H9 (cell line): Measurements from ENCODE around the gene SOCS6. TPM values are rescaled to one million over a fixed set of nuclear protein-coding genes. Genes with fewer than 3 reads are reported as not detected.

Experiments used
- DNase-seq: peaks from one replicate; pipeline ENCODE4 v3.0.0-alpha.2; 2017
- H2AFZ ChIP-seq: one replicate; pipeline ENCODE4 v1.6.1; 2013; ENCODE audit warnings: mild to moderate bottlenecking, low read length, control low read depth, moderate library complexity
- H2AK5ac ChIP-seq: 2 replicates; pipeline ENCODE4 v1.6.1; 2013; ENCODE audit warnings: low read length, control low read depth, mixed read lengths; ENCODE audit not compliant: insufficient read length
- H2BK120ac ChIP-seq: one replicate; pipeline ENCODE4 v1.6.1; 2013; ENCODE audit warnings: low read depth, mild to moderate bottlenecking, low read length, control low read depth, inconsistent platforms; ENCODE audit not compliant: poor library complexity, severe bottlenecking
- H2BK12ac ChIP-seq: 2 replicates; pipeline ENCODE4 v1.6.1; 2013; ENCODE audit warnings: low read length, control low read depth, mixed read lengths, low read depth; ENCODE audit not compliant: insufficient read length
- H2BK15ac ChIP-seq: 2 replicates; pipeline ENCODE4 v1.6.1; 2013; ENCODE audit warnings: low read depth, low read length, control low read depth
- H2BK20ac ChIP-seq: one replicate; pipeline ENCODE4 v1.6.1; 2013; ENCODE audit warnings: low read depth, mild to moderate bottlenecking, low read length, control low read depth, inconsistent platforms; ENCODE audit not compliant: poor library complexity, severe bottlenecking
- H2BK5ac ChIP-seq: 2 replicates; pipeline ENCODE4 v1.6.1; 2013; ENCODE audit warnings: low read length, control low read depth, mixed read lengths; ENCODE audit not compliant: insufficient read length
- H3K14ac ChIP-seq: 2 replicates; pipeline ENCODE4 v1.6.1; 2013; ENCODE audit warnings: low read length, control low read depth; ENCODE audit not compliant: insufficient read depth
- H3K18ac ChIP-seq: 2 replicates; pipeline ENCODE4 v1.6.1; 2013; ENCODE audit warnings: low read depth, mild to moderate bottlenecking, mixed read lengths, low read length, control low read depth; ENCODE audit not compliant: insufficient read length
- H3K23ac ChIP-seq: 2 replicates; pipeline ENCODE4 v1.6.1; 2013; ENCODE audit warnings: low read length, control low read depth, mixed read lengths, low read depth; ENCODE audit not compliant: insufficient read length
- H3K23me2 ChIP-seq: 2 replicates; pipeline ENCODE4 v1.6.1; 2013; ENCODE audit warnings: low read depth, mild to moderate bottlenecking, mixed read lengths, low read length, control low read depth; ENCODE audit not compliant: insufficient read length, poor library complexity, severe bottlenecking
- H3K27ac ChIP-seq: 2 replicates; pipeline ENCODE4 v1.5.1; 2013; ENCODE audit warnings: low read length, control low read depth, mixed read lengths, low read depth; ENCODE audit not compliant: insufficient read length
- H3K27me3 ChIP-seq: 2 replicates; pipeline ENCODE4 v1.6.1; 2013; ENCODE audit warnings: low read length, control low read depth, inconsistent platforms; ENCODE audit not compliant: insufficient read depth
- H3K4ac ChIP-seq: 2 replicates; pipeline ENCODE4 v1.6.1; 2013; ENCODE audit warnings: low read depth, mild to moderate bottlenecking, control low read depth, inconsistent platforms, low read length, moderate library complexity
- H3K4me1 ChIP-seq: 2 replicates; pipeline ENCODE4 v1.6.1; 2013; ENCODE audit warnings: low read length, control low read depth, inconsistent platforms; ENCODE audit not compliant: insufficient read depth
- H3K4me2 ChIP-seq: 2 replicates; pipeline ENCODE4 v1.6.1; 2013; ENCODE audit warnings: low read length, control low read depth, mixed read lengths; ENCODE audit not compliant: insufficient read length, insufficient read depth
- H3K56ac ChIP-seq: 2 replicates; pipeline ENCODE4 v1.6.1; 2013; ENCODE audit warnings: low read depth, mild to moderate bottlenecking, mixed read lengths, low read length, control low read depth; ENCODE audit not compliant: insufficient read length
- H3K79me1 ChIP-seq: 2 replicates; pipeline ENCODE4 v1.6.1; 2013; ENCODE audit warnings: low read depth, mild to moderate bottlenecking, moderate library complexity, low read length, control low read depth, inconsistent platforms; ENCODE audit not compliant: insufficient read depth, poor library complexity, severe bottlenecking
- H3K79me2 ChIP-seq: 2 replicates; pipeline ENCODE4 v1.6.1; 2013; ENCODE audit warnings: low read length, control low read depth, inconsistent platforms; ENCODE audit not compliant: insufficient read depth
- H3K9ac ChIP-seq: 2 replicates; pipeline ENCODE4 v1.6.1; 2013; ENCODE audit warnings: low read length, control low read depth, mixed read lengths; ENCODE audit not compliant: insufficient read length; ENCODE audit errors: extremely low read depth
- H3K9me3 ChIP-seq: one replicate; pipeline ENCODE4 v1.6.1; 2013; ENCODE audit warnings: low read depth, low read length, inconsistent platforms; ENCODE audit not compliant: control insufficient read depth
- H3T11ph ChIP-seq: one replicate; pipeline ENCODE4 v1.6.1; 2013; ENCODE audit warnings: mild to moderate bottlenecking, low read length, control low read depth, inconsistent platforms
- H4K20me1 ChIP-seq: one replicate; pipeline ENCODE4 v1.6.1; 2013; ENCODE audit not compliant: control insufficient read depth, insufficient read length, insufficient read depth
- H4K5ac ChIP-seq: 2 replicates; pipeline ENCODE4 v1.6.1; 2013; ENCODE audit warnings: low read depth, mild to moderate bottlenecking, mixed read lengths, low read length, control low read depth; ENCODE audit not compliant: insufficient read length
- H4K8ac ChIP-seq: replicated peaks from 2 replicates; pipeline ENCODE4 v1.6.1; 2013; ENCODE audit warnings: low read length, control low read depth, mixed read lengths, low read depth; ENCODE audit not compliant: insufficient read length
- H4K91ac ChIP-seq: 2 replicates; pipeline ENCODE4 v1.6.1; 2013; ENCODE audit warnings: low read depth, mild to moderate bottlenecking, moderate library complexity, mixed read lengths, low read length, control low read depth; ENCODE audit not compliant: insufficient read length
- H3K27ac Mint-ChIP-seq, 3 experiments: 2 replicates in 2 of 3; 3 replicates in 1 of 3; pipeline ENCODE4 v1.8.0; 2020 to 2021; ENCODE audit warnings: mixed read lengths in 3 of 3, mild to moderate bottlenecking in 1 of 3, moderate library complexity in 1 of 3
- H3K27me3 Mint-ChIP-seq: 2 replicates; pipeline ENCODE4 v1.8.0; 2021; ENCODE audit warnings: low read depth, mild to moderate bottlenecking, moderate library complexity, mixed read lengths
- H3K36me3 Mint-ChIP-seq, 3 experiments: 2 replicates in 2 of 3; 3 replicates in 1 of 3; pipeline ENCODE4 v1.8.0; 2020 to 2021; ENCODE audit warnings: low read depth in 3 of 3, mixed read lengths in 3 of 3; ENCODE audit not compliant: insufficient read depth in 1 of 3
- H3K4me1 Mint-ChIP-seq, 2 experiments: 2 replicates each; pipeline ENCODE4 v1.8.0; 2020; ENCODE audit warnings: mixed read lengths in 2 of 2
- H3K4me3 Mint-ChIP-seq, 2 experiments: 2 replicates in 1 of 2; 3 replicates in 1 of 2; pipeline ENCODE4 v1.8.0; 2020 to 2021; ENCODE audit warnings: mild to moderate bottlenecking in 2 of 2, mixed read lengths in 2 of 2, moderate library complexity in 1 of 2
- H3K9me3 Mint-ChIP-seq, 2 experiments: 2 replicates in 1 of 2; 3 replicates in 1 of 2; pipeline ENCODE4 v1.8.0; 2020; ENCODE audit warnings: mild to moderate bottlenecking in 2 of 2, mixed read lengths in 2 of 2, moderate library complexity in 1 of 2
- CTCF ChIP-seq: fragments of 200-600 bp; sonication (generic); conservative IDR thresholded peaks from 3 replicates; pipeline ENCODE4 v1.8.0; 2021; ENCODE audit warnings: antibody characterized with exemption, mild to moderate bottlenecking
- WGBS: extraction: QIAGEN DNeasy Blood & Tissue Kit; methylation state at CpG from one replicate; pipeline ENCODE4 v1.1.7; 2013; ENCODE audit warnings: missing lambda C conversion rate, low lambda C conversion rate, mixed read lengths; ENCODE audit not compliant: insufficient read length; ENCODE audit errors: extremely low coverage; 5-methylcytosine and 5-hydroxymethylcytosine counted together
- total RNA-seq: library from RNA; stranded (reverse); gene quantifications from 2 replicates; pipeline ENCODE4 v1.2.1, GENCODE V29; 2021

The SOCS6 gene
- total RNA-seq, 1 experiment from 2014 or later = 24.5 TPM

GRCh38 chr18:70246061-70246466, 42.8 kb upstream of the SOCS6 start:
- no peak for DNase-seq
- H3K36me3 Mint-ChIP-seq = no peaks in the 10 kb centered on the region; a peak in 1 of 7 replicates
- H3K4me1 Mint-ChIP-seq = no peaks in the 10 kb centered on the region
- H2AK5ac ChIP-seq = no peak overlapping the region
- H3K9ac ChIP-seq = no peak overlapping the region
- no peak for TF ChIP-seq CTCF
- no peaks in the 10 kb centered on the region for H3K9me3 Mint-ChIP-seq
- no peaks in the 10 kb centered on the region for H3K79me1 ChIP-seq
- H3K4me3 Mint-ChIP-seq = no peak overlapping the region
- no peak overlapping the region for H3K14ac ChIP-seq
- H2AFZ ChIP-seq = no peak overlapping the region
- no peak overlapping the region for H3T11ph ChIP-seq
- no CpG with 5 or more reads among the region's 4 CpGs for whole genome bisulfite sequencing
- H3K27ac ChIP-seq = no peak overlapping the region
- H2BK12ac ChIP-seq = no peak overlapping the region
- H3K9me3 ChIP-seq = no peaks in the 10 kb centered on the region
- no peak overlapping the region for H2BK20ac ChIP-seq
- no peak overlapping the region for H4K8ac ChIP-seq
- no peaks in the 10 kb centered on the region for H3K23me2 ChIP-seq
- H2BK120ac ChIP-seq = no peak overlapping the region
- no peaks in the 10 kb centered on the region for H3K79me2 ChIP-seq
- no peaks in the 10 kb centered on the region for H3K4me1 ChIP-seq
- H3K4ac ChIP-seq = no peak overlapping the region
- no peaks in the 10 kb centered on the region for H3K27me3 ChIP-seq
- peaks cover 2% of the 10 kb centered on the region; the same call in 1 of the 2 replicates for H3K27me3 Mint-ChIP-seq
- H3K56ac ChIP-seq = no peak overlapping the region
- no peak overlapping the region for H3K23ac ChIP-seq
- no peak overlapping the region for H2BK15ac ChIP-seq
- H3K27ac Mint-ChIP-seq = no peak overlapping the region
- H3K18ac ChIP-seq = no peak overlapping the region
- H2BK5ac ChIP-seq = no peak overlapping the region
- H4K20me1 ChIP-seq = no peaks in the 10 kb centered on the region
- no peak overlapping the region for H4K5ac ChIP-seq
- H3K4me2 ChIP-seq = no peak overlapping the region
- H4K91ac ChIP-seq = no peak overlapping the region
